SK-N-SH treated with all-trans-retinoic acid at 6 μM for 48 hours (cell line): ENCODE results near the gene PHB1.

Experiments used
- CREB5 ChIP-seq: fragments of 250-450 bp; sonication (Bioruptor Pico); IDR thresholded peaks from 2 replicates; pipeline ENCODE4 v1.5.1; 2020; ENCODE audit warnings: low read depth, mild to moderate bottlenecking, moderate library complexity
- CSDC2 ChIP-seq: fragments of 250-450 bp; sonication (Bioruptor Pico); IDR thresholded peaks from 2 replicates; pipeline ENCODE4 v1.5.0; 2020; ENCODE audit warnings: mild to moderate bottlenecking, moderate library complexity
- CSRNP3 ChIP-seq: fragments of 250-450 bp; sonication (Bioruptor Pico); IDR thresholded peaks from 2 replicates; pipeline ENCODE4 v1.5.1; 2021; ENCODE audit warnings: mild to moderate bottlenecking, moderate library complexity
- GLIS3 ChIP-seq: fragments of 250-450 bp; sonication (Bioruptor Pico); IDR thresholded peaks from 2 replicates; pipeline ENCODE4 v1.5.0; 2020; ENCODE audit warnings: mild to moderate bottlenecking, moderate library complexity
- PATZ1 ChIP-seq: fragments of 250-450 bp; sonication (Bioruptor Pico); IDR thresholded peaks from 2 replicates; pipeline ENCODE4 v1.8.0; 2020; ENCODE audit warnings: mild to moderate bottlenecking, moderate library complexity, borderline replicate concordance
- PPARA ChIP-seq: fragments of 250-450 bp; sonication (Bioruptor Pico); IDR thresholded peaks from 2 replicates; pipeline ENCODE4 v1.5.0; 2020; ENCODE audit warnings: mild to moderate bottlenecking, borderline replicate concordance
- SNAI2 ChIP-seq: fragments of 250-450 bp; sonication (Bioruptor Pico); IDR thresholded peaks from 2 replicates; pipeline ENCODE4 v1.5.0; 2020; ENCODE audit warnings: mild to moderate bottlenecking, moderate library complexity
- TOX ChIP-seq: fragments of 250-450 bp; sonication (Bioruptor Pico); IDR thresholded peaks from 2 replicates; pipeline ENCODE4 v1.8.0; 2021; ENCODE audit warnings: mild to moderate bottlenecking, moderate library complexity, borderline replicate concordance
- ZC3H10 ChIP-seq: fragments of 250-450 bp; sonication (Bioruptor Pico); IDR thresholded peaks from 2 replicates; pipeline ENCODE4 v1.5.1; 2021; ENCODE audit warnings: mild to moderate bottlenecking, moderate library complexity
- ZFP3 ChIP-seq: fragments of 250-450 bp; sonication (Bioruptor Pico); IDR thresholded peaks from 2 replicates; pipeline ENCODE4 v1.5.0; 2020; ENCODE audit warnings: mild to moderate bottlenecking, moderate library complexity
- ZFP30 ChIP-seq: fragments of 450-650 bp; formaldehyde crosslinking; IDR thresholded peaks from 2 replicates; pipeline ENCODE4 v1.5.0; 2022; ENCODE audit warnings: mild to moderate bottlenecking, moderate library complexity
- ZNF8 ChIP-seq: fragments of 450-650 bp; formaldehyde crosslinking; IDR thresholded peaks from 2 replicates; pipeline ENCODE4 v1.5.0; 2020; ENCODE audit warnings: mild to moderate bottlenecking, moderate library complexity

- TF ChIP-seq PATZ1 (CRISPR knock-in tag) (no peak), ZFP30 (CRISPR knock-in tag) (no peak), PPARA (CRISPR knock-in tag) (no peak), TOX (CRISPR knock-in tag) (no peak), ZNF8 (no peak), CSRNP3 (CRISPR knock-in tag) (no peak), CREB5 (no peak), ZFP3 (no peak), ZC3H10 (no peak), GLIS3 (CRISPR knock-in tag) (no peak), SNAI2 (CRISPR knock-in tag) (no peak), CSDC2 (CRISPR knock-in tag) (no peak)
These were observed 29.7 kb upstream of the PHB1 start for GRCh38 chr17:49444384-49444783.
